Measurements from ENCODE around the gene ARRDC5. TPM values are rescaled to one million over a fixed set of nuclear protein-coding genes. Genes with fewer than 3 reads are reported as not detected.
"Not testable (repeated sequence)": the region's sequence is repeated elsewhere in the genome, so short reads cannot be mapped to it uniquely, and the experiment has no call there.

The ARRDC5 gene
- total and polyA plus RNA-seq, 12 donors: 0.06 to 1.1 (median 0.24) TPM; not detected in 2

- intact Hi-C loops (cut with DNase I): no loop called here
- no peak overlapping the region for H3K27ac ChIP-seq
- H3K4me1 ChIP-seq (replicated peaks in 1 of 2): no peaks in the 10 kb centered on the region
- no peak overlapping the region for H3K4me3 ChIP-seq
- TF ChIP-seq POLR2A (IDR thresholded peaks at IDR 0.05) (no peak), CTCF (IDR thresholded peaks at IDR 0.05) (no peak)
- 80 to 88% (median 82%) methylated on average over 15 to 22 of the region's 22 CpGs for WGBS, 4 donors
- no peak for DNase-seq
- no peaks in the 10 kb centered on the region for H3K36me3 ChIP-seq (replicated peaks in 1 of 2)
- no peaks in the 10 kb centered on the region for H3K27me3 ChIP-seq
- H3K9me3 ChIP-seq (replicated peaks in 1 of 3): no peaks in the 10 kb centered on the region
Measured at GRCh38 chr19:4891066-4891465, 11.6 kb downstream of the ARRDC5 start.

GRCh38 chr19:4889034-4889815 is 13.5 kb downstream of the ARRDC5 start:
- no peak for DNase-seq
- no peak overlapping the region for H3K4me3 ChIP-seq
- H3K4me1 ChIP-seq (replicated peaks in 1 of 2): no peaks in the 10 kb centered on the region
- no peak overlapping the region for H3K27ac ChIP-seq
- WGBS, 4 donors: 79 to 86% (median 83%) methylated on average over 14 of the region's 14 CpGs
- H3K27me3 ChIP-seq: no peaks in the 10 kb centered on the region
- H3K9me3 ChIP-seq (replicated peaks in 1 of 3): no peaks in the 10 kb centered on the region
- intact Hi-C loops (cut with DNase I): no loop called here
- no peaks in the 10 kb centered on the region for H3K36me3 ChIP-seq (replicated peaks in 1 of 2)
- TF ChIP-seq CTCF (IDR thresholded peaks at IDR 0.05): no peak
- no peak for TF ChIP-seq POLR2A (IDR thresholded peaks at IDR 0.05)

- H3K4me1 ChIP-seq (replicated peaks in 1 of 2); H3K4me3 ChIP-seq; H3K27ac ChIP-seq; H3K36me3 ChIP-seq (replicated peaks in 1 of 2); H3K27me3 ChIP-seq; DNase-seq; H3K9me3 ChIP-seq (replicated peaks in 1 of 3); intact Hi-C loops (cut with DNase I): not testable (repeated sequence)
- 92 to 97% (median 95%) methylated on average over 4 of the region's 6 CpGs; no CpG with 5 or more reads in 1 of the 4 donors for WGBS, 4 donors
Measured at GRCh38 chr19:4887803-4888202, 14.9 kb downstream of the ARRDC5 start.

- DNase-seq; intact Hi-C loops (cut with DNase I); H3K27ac ChIP-seq; H3K4me1 ChIP-seq (replicated peaks in 1 of 2); H3K9me3 ChIP-seq (replicated peaks in 1 of 3); H3K4me3 ChIP-seq; H3K27me3 ChIP-seq; H3K36me3 ChIP-seq (replicated peaks in 1 of 2): not testable (repeated sequence)
- 50 to 98% (median 89%) methylated on average over 2 to 5 of the region's 6 CpGs for WGBS, 4 donors
Measured at GRCh38 chr19:4884993-4885392, 17.7 kb downstream of the ARRDC5 start.

GRCh38 chr19:4882874-4883273 is 19.8 kb downstream of the ARRDC5 start:
- H3K4me3 ChIP-seq; DNase-seq; H3K27ac ChIP-seq; intact Hi-C loops (cut with DNase I); H3K27me3 ChIP-seq; H3K4me1 ChIP-seq (replicated peaks in 1 of 2); H3K36me3 ChIP-seq (replicated peaks in 1 of 2); H3K9me3 ChIP-seq (replicated peaks in 1 of 3): not testable (repeated sequence)
- 69 to 82% (median 71%) methylated on average over 6 of the region's 6 CpGs for WGBS, 4 donors

- TF ChIP-seq POLR2A (IDR thresholded peaks at IDR 0.05) (no peak), CTCF (IDR thresholded peaks at IDR 0.05) (no peak)
- Histone ChIP-seq H3K9me3 (replicated peaks in 1 of 3) (no peaks in the 10 kb centered on the region), H3K36me3 (replicated peaks in 1 of 2) (no peaks in the 10 kb centered on the region), H3K4me3 (no peak overlapping the region), H3K4me1 (replicated peaks in 1 of 2) (no peaks in the 10 kb centered on the region), H3K27me3 (no peaks in the 10 kb centered on the region), H3K27ac (no peak overlapping the region)
- intact Hi-C loops (cut with DNase I): no loop called here
- DNase-seq: no peak
- 82 to 95% (median 89%) methylated on average over 11 of the region's 11 CpGs for WGBS, 4 donors
Measured at GRCh38 chr19:4879041-4879440, 23.7 kb downstream of the ARRDC5 start.

All from adrenal gland (tissue), 12 donors.